SJSA1 (cell line): ENCODE measurements around the gene CAPRIN1. TPM values are rescaled to one million over a fixed set of nuclear protein-coding genes. Genes with fewer than 3 reads are reported as not detected.

Source experiments
- DNase-seq, 2 experiments: peaks; one replicate each; pipeline ENCODE4 v3.0.0-alpha.2; 2015 to 2020; ENCODE audit warnings: low spot score in 2 of 2, low read depth in 1 of 2
- H3K27ac ChIP-seq: fragments of 250-450 bp; sonication (Bioruptor Pico); 2 replicates; pipeline ENCODE4 v1.5.1; 2020; ENCODE audit warnings: mild to moderate bottlenecking, moderate library complexity
- H3K27me3 ChIP-seq: fragments of 250-450 bp; sonication (Bioruptor Pico); replicated peaks from 2 replicates; pipeline ENCODE4 v1.5.1; 2020; ENCODE audit warnings: mild to moderate bottlenecking, moderate library complexity
- H3K36me3 ChIP-seq: fragments of 250-450 bp; sonication (Bioruptor Pico); 2 replicates; pipeline ENCODE4 v1.5.1; 2020; ENCODE audit warnings: mild to moderate bottlenecking
- H3K4me1 ChIP-seq: fragments of 250-450 bp; sonication (Bioruptor Pico); replicated peaks from 2 replicates; pipeline ENCODE4 v1.6.1; 2021; ENCODE audit warnings: mild to moderate bottlenecking
- H3K4me3 ChIP-seq: fragments of 250-450 bp; sonication (Bioruptor Pico); 2 replicates; pipeline ENCODE4 v1.5.1; 2020; ENCODE audit warnings: mild to moderate bottlenecking
- H3K9me3 ChIP-seq: fragments of 250-450 bp; sonication (Bioruptor Pico); replicated peaks from 2 replicates; pipeline ENCODE4 v1.5.1; 2020; ENCODE audit warnings: mild to moderate bottlenecking
- total RNA-seq: library from RNA; depleted of rRNA; stranded (reverse); fragments of >200 nt; shearing (Covaris generic); gene quantifications from 2 replicates; pipeline ENCODE4 v1.2.3, GENCODE V29; 2014; rRNA removed

Gene CAPRIN1
- total RNA-seq, 1 experiment from 2014 or later: 193 TPM

- Histone ChIP-seq H3K27me3 (no peaks in the 10 kb centered on the region), H3K4me3 (no peak overlapping the region), H3K36me3 (peaks cover 67% of the 10 kb centered on the region), H3K4me1 (no peaks in the 10 kb centered on the region), H3K27ac (no peak overlapping the region), H3K9me3 (no peaks in the 10 kb centered on the region)
- no peak for DNase-seq
These were observed 97.1 kb downstream of the CAPRIN1 start for GRCh38 chr11:34148504-34149165.

DNA sequence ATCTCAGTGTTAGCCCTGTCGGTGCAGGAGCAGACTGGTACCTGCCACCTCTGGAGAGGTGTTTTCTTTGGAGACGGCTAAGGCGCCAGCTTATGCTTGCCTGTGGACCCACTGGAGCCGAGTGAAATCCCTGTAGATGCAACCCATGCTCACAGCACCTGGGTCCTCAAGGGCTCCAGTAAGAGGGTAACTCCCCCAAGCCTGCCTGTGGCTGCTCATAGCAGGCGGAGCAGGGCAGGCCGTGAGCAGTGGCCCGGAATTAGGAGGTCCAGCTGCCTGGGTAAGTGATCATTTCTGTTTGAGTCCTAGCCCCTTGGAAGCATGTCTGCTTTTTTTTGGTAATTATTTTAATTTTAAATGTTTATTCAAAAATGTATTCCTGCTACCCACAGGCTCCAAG, 97.7 kb downstream of the CAPRIN1 start:
- DNase-seq: no peak
- Histone ChIP-seq H3K36me3 (peaks cover 60% of the 10 kb centered on the region), H3K4me3 (no peak overlapping the region), H3K9me3 (no peaks in the 10 kb centered on the region), H3K4me1 (no peaks in the 10 kb centered on the region), H3K27me3 (no peaks in the 10 kb centered on the region), H3K27ac (no peak overlapping the region)

- Histone ChIP-seq H3K4me1 (no peaks in the 10 kb centered on the region), H3K27ac (no peak overlapping the region)
- DNase-seq: no peak
These were observed 98.3 kb downstream of the CAPRIN1 start for GRCh38 chr11:34149786-34150185.

GRCh38 chr11:34150494-34151151, 99.1 kb downstream of the CAPRIN1 start:
- no peak overlapping the region for H3K4me3 ChIP-seq
- H3K9me3 ChIP-seq: no peaks in the 10 kb centered on the region
- H3K27me3 ChIP-seq: no peaks in the 10 kb centered on the region
- no peak overlapping the region for H3K27ac ChIP-seq
- H3K36me3 ChIP-seq: peaks cover 47% of the 10 kb centered on the region
- no peaks in the 10 kb centered on the region for H3K4me1 ChIP-seq
- no peak for DNase-seq

More at GRCh38 chr11:34149786-34150185, 98.3 kb downstream of the CAPRIN1 start:
- Histone ChIP-seq H3K27me3 (no peaks in the 10 kb centered on the region), H3K9me3 (no peaks in the 10 kb centered on the region), H3K4me3 (no peak overlapping the region), H3K36me3 (peaks cover 55% of the 10 kb centered on the region)

Other genes with a start within 250 kb of the CAPRIN1 start
- gene LMO2, start 159.7 kb upstream of the CAPRIN1 start, total RNA-seq: 0.31 TPM in 1 of 2 replicates, not detected in the other
- gene NAT10, start 53.9 kb downstream of the CAPRIN1 start, total RNA-seq: 27.5 and 36.4 TPM in 2 replicates